HG03521 (cell line): ENCODE results near the gene PIK3C3.
"Not testable (repeated sequence)": the region's sequence is repeated elsewhere in the genome, so short reads cannot be mapped to it uniquely, and the experiment has no call there.

Experiments
- ATAC-seq: cut with Tn5 transposase; IDR thresholded peaks from one replicate; pipeline ENCODE4 v1.9.1; 2021; ENCODE audit warnings: mild to moderate bottlenecking, moderate library complexity; ENCODE audit not compliant: unreplicated experiment

The PIK3C3 gene

GRCh38 chr18:41965634-41966255, 10.7 kb downstream of the PIK3C3 start:
- no peak for ATAC-seq

DNA sequence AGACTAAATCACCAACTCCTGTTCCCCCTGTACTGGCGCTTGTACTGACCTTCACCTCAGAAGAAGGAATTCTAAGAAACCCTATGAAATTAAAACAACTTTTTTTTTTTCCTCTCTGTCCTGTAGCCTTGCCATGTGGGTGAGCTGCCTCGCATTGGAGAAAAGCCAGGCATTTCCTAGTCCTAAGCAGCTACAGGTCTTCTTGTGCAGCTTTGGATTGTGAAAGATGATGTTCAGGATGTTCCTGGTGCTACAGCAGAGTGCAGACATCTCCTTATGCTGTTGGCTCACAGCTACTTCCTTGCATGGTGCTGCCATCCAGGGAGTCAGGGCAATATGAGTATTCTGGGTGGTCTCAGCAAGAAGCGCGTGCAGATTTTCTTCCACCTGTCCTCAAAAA, 11.9 kb downstream of the PIK3C3 start:
- no peak for ATAC-seq

GRCh38 chr18:41967680-41968079, 12.6 kb downstream of the PIK3C3 start:
- ATAC-seq: no peak

- ATAC-seq: no peak
Measured at GRCh38 chr18:41969881-41970280, 14.8 kb downstream of the PIK3C3 start.

- ATAC-seq: no peak
Measured at GRCh38 chr18:41972067-41972925, 17.3 kb downstream of the PIK3C3 start.

- no peak for ATAC-seq
Measured at GRCh38 chr18:41973983-41974382, 18.9 kb downstream of the PIK3C3 start.

DNA sequence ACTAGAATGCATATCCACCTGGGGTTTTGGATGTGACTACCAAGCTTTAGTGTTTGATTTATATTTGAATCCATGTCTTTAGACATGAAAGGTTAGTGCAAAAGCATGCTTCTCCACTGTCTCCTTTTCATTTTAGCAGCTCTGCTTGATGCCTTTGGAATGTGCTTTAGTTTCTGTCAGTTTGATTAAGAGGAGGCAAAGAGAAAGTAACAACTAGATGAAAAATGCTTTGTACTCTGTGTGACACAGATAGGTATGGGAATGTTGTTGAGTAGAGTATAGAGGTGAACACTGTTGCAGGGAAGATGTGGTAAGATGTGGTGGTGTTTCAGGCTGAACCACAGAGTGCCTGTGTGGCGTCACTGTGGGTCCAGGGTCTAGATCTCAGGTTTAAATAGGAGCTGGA, 19.8 kb downstream of the PIK3C3 start:
- ATAC-seq: no peak

DNA sequence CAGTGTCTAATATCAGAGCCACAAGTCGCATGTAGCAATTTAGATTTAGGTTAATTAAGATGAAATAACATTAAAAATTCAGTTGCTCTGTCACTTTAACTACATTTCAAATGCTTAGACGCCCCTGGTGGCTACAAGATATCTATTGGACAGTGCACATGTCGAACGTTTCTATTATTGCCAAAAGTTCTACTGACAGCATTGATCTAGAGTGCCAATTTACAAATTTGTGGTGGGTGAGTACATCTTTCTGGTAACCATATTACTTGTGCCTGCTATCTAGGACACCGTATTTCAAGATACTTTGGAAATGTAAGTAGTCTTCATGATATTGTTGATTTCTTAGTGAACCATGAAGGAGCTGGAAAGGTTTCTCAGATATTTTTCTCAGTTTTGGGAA, 20.2 kb downstream of the PIK3C3 start:
- ATAC-seq: no peak

- no peak for ATAC-seq
Measured at GRCh38 chr18:41977233-41977632, 22.2 kb downstream of the PIK3C3 start.

- peak; percentile 95 for ATAC-seq
Measured at GRCh38 chr18:41982942-41983660, 28.1 kb downstream of the PIK3C3 start.

GRCh38 chr18:41985914-41986313, 30.9 kb downstream of the PIK3C3 start:
- no peak for ATAC-seq

DNA sequence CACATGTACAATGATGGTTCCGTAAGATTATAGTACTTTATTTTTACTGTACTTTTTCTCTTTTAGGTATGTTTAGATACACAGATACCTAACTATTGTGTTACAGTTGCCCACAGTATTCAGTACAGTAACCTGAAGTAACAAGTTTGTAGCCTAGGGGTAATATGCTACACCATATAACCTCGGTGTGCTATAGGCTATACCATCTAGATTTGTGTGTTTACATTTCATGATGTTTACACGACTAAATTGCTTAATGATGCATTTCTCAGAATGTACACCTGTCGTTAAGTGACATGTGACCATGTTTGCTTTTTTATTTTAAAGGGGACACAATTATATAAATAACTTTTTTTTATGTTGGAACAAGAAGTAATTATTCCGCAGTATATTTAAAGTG, 34.5 kb downstream of the PIK3C3 start:
- no peak for ATAC-seq

- peak; percentile 57 for ATAC-seq
Measured at GRCh38 chr18:41992066-41992465, 37.0 kb downstream of the PIK3C3 start.

- no peak for ATAC-seq
Measured at GRCh38 chr18:41992703-41993102, 37.7 kb downstream of the PIK3C3 start.

GRCh38 chr18:41993151-41993550, 38.1 kb downstream of the PIK3C3 start:
- no peak for ATAC-seq

- ATAC-seq: no peak
Measured at GRCh38 chr18:41996020-41996419, 41.0 kb downstream of the PIK3C3 start.

DNA sequence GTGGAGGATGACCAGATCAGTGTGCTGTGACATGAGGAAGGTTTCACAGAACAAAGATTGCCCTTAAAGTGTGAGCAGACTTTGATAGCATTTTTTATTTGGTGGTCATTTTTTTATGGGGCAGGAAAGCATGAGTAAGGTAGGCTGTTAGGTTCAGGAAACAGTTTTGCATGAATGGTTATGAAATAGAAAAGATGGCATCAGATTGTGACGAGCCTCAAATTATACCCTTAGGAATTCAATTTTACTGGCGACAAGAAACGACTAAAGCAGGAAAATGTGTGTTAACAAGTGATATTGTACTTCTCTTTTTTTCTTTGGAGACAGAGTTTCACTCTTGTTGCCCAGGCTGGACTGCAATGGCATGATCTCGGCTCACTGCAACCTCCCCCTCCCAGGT, 44.7 kb downstream of the PIK3C3 start:
- no peak for ATAC-seq

- no peak for ATAC-seq
Measured at GRCh38 chr18:42001801-42002200, 46.8 kb downstream of the PIK3C3 start.

DNA sequence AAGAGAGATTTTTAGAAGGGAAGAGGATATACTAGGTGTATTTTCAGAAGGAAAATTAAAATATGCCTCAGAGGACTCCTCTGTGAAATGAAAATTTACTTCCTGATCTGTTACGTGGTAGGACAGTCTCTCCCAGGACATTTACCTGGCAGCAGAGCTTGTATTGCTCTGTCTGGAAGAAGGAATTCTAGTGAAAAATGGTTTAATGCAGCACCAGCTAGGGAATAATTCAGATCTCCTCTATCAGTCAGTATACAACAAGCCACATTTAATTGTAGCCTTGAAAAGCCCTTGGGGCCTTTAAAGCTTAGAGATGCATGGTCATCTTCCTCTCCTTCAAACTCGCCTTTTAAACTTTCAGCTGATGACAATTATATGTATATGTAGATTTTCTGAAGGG, 49.6 kb downstream of the PIK3C3 start:
- ATAC-seq: no peak

DNA sequence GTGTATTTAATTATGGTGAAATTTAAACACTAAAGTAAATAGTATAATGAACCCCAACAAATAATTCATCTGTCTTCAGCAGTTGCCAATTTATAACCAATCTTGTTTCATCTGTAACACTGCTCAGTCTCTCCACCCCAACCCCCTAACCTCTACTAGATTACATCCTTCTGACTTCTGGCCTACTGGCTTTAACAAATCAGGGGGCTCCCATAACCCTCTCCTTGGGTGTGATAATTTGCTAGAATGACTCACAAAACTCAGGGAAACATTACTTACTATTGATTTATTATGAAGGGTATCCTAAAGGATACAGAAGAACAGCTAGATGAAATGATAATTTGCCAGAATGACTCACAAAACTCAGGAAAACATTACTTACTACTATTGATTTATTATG, 50.7 kb downstream of the PIK3C3 start:
- no peak for ATAC-seq

GRCh38 chr18:42009457-42009856, 54.4 kb downstream of the PIK3C3 start:
- not testable (repeated sequence) for ATAC-seq

DNA sequence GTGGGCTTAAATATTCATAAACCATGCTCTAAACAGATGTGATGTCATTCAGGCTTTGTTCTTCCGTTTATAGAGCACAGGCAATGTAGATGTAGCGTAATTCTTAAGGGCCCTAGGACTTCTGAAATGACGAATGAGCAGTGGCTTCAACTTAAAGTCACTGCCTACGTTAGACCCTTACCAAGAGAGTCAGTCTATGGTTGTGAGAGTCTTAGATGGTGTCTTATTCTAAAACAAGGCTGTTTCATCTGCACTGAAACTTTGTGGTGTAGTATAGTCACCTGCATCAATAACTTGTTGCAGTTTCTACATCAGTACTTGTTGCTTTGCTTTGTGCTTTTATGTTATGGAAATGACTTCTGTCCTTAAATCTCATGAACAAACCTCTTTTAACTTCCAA, 56.0 kb downstream of the PIK3C3 start:
- peak; percentile 100 for ATAC-seq
